Duodenal mucosa (tissue), 2 donors: ENCODE results near the gene DNAJB6.

Source experiments
- H3K27ac ChIP-seq: one replicate; pipeline ENCODE4 v1.7.0; 2013; ENCODE audit warnings: low read depth, low read length
- H3K27me3 ChIP-seq, 2 donors: one replicate each; pipeline ENCODE4 v1.7.0; 2013; ENCODE audit warnings: low read length in 2 of 2, control low read depth in 1 of 2; ENCODE audit not compliant: insufficient read depth in 2 of 2, control insufficient read depth in 1 of 2
- H3K36me3 ChIP-seq, 2 donors: one replicate each; pipeline ENCODE4 v1.7.0; 2013; ENCODE audit warnings: low read length in 2 of 2, control low read depth in 1 of 2; ENCODE audit not compliant: insufficient read depth in 2 of 2, control insufficient read depth in 1 of 2
- H3K4me1 ChIP-seq, 2 donors: one replicate each; pipeline ENCODE4 v1.7.0; 2013; ENCODE audit warnings: low read length in 2 of 2, control low read depth in 1 of 2; ENCODE audit not compliant: insufficient read depth in 2 of 2, control insufficient read depth in 1 of 2
- H3K4me3 ChIP-seq, 2 donors: one replicate each; pipeline ENCODE4 v1.7.0; 2013; ENCODE audit warnings: low read length in 2 of 2, low read depth in 1 of 2
- H3K9ac ChIP-seq, 2 donors: one replicate each; pipeline ENCODE4 v1.7.0; 2013; ENCODE audit warnings: low read length in 2 of 2, low read depth in 1 of 2
- H3K9me3 ChIP-seq, 2 donors: one replicate each; pipeline ENCODE4 v1.7.0; 2013; ENCODE audit warnings: low read length in 2 of 2, control low read depth in 1 of 2; ENCODE audit not compliant: control insufficient read depth in 1 of 2

The DNAJB6 gene

DNA sequence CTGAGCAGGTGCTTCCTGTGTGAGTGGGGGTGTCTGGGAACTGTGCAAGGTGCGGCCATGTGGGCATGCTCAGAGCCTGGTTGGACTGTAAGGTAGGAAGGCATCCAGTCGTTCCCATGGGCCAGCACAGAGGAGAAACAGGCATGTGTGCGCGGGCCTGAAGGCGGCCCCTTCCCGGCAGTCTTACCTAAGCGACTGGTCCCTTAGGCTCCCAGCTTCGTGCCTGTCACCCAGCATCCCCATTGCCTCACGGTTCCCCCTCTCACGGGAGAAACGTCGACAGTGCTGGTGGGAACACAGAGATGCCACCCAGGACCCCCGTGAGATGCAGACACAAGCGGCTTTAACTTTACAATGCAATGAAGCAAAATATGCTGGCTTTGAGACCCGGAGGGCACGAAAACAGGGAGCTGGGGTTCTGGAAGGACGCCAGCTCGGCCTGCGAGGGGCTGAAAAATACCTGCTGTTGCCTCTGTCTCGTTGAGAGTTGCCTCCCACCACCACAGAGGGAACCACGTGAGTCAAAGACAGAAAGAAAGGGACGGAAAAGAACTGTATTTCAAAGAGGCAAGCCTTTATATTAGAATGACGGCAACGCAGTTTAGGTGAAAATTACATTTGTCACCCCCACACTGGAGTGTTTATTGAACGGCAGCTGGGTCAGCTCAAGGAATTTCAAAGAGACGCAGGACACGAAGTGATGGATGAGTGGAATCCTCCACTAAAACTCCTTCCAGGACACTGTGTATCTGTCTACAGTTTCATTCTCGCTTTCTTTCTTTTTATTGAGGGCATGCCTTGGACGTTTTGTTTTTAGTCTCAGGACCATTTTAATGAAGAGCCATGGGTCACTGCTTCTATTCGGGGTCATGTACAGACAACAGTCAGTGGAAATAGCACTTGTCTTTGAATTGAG, 128.4 kb downstream of the DNAJB6 start:
- no peak overlapping the region for H3K27ac ChIP-seq
- no peak overlapping the region for H3K9ac ChIP-seq
- no peak overlapping the region for H3K4me3 ChIP-seq
- no peaks in the 10 kb centered on the region for H3K9me3 ChIP-seq
- H3K36me3 ChIP-seq = no peaks in the 10 kb centered on the region
- no peaks in the 10 kb centered on the region for H3K4me1 ChIP-seq
- peaks cover 12 to 31% of the 10 kb centered on the region in 2 donors for H3K27me3 ChIP-seq

DNA sequence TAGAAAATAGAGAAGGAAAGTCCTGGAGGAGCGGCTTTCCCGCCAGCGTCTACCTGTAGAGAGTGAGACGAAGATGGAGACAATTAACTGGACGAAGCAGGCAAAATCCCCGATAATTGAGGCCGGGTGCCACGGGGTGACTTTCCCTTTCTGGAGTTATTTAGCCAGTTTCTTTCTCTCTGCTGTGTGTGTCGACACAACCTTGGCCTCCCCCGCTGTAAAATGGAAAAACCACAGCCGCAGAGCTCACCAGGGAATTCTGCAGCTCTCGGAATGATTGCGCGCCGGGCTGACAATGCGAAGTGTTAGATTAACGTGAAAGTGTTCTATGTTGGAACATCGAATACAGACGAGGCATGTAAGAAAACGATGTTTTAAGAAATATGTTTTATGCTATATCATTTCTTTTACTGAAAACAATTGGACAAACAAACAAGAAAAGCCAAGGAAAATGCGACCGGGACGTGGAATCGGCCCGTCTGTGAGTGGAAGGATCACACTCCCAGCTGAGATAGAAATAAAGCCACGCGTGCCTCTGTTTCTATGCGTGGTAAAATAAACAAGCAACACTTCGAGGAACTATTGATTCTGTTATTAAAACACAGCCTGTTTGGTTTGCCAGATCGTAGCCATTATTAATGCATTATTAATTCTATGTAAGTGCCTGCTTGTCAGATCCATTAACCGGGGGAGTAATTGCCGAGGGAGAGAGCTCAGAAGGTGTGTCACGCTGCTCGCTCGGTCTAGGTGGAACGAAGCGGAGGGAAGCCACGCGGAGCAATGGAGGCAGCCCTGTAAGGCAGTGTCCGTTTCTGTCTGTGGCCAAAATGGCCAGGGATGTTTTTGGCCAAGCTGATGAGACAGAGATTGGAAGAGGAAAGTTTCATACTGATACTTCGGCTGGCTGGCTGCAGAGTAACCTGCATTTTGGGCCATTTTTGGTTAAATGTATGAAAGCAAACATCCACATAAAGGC, 129.4 kb downstream of the DNAJB6 start:
- Histone ChIP-seq H3K9me3 (no peaks in the 10 kb centered on the region), H3K4me3 (no peak overlapping the region), H3K4me1 (no peaks in the 10 kb centered on the region), H3K36me3 (no peaks in the 10 kb centered on the region), H3K27me3 (peaks cover 12 to 31% of the 10 kb centered on the region in 2 donors), H3K9ac (no peak overlapping the region), H3K27ac (no peak overlapping the region)

DNA sequence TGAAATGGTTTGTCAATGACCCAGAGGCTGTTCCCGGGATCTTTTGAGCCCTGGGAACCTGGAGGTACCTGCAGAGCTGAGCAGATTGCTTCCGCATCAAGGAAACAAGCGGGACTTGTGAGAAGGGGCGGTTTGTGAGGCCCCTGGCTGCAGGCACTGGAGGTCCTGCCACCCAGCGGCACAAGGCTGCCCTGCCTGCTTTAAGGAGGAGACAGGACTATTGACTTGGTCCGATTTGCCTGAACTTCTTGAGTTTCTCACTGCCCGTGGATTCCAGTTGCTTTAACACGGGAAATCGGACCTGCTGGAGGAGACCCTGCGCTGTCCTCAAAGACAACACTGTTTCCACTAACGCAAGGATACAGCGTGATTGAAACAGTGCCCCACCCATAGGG, 130.1 kb downstream of the DNAJB6 start:
- H3K36me3 ChIP-seq = no peaks in the 10 kb centered on the region
- no peak overlapping the region for H3K9ac ChIP-seq
- peaks cover 12 to 31% of the 10 kb centered on the region in 2 donors for H3K27me3 ChIP-seq
- no peaks in the 10 kb centered on the region for H3K4me1 ChIP-seq
- no peak overlapping the region for H3K4me3 ChIP-seq
- no peak overlapping the region for H3K27ac ChIP-seq
- H3K9me3 ChIP-seq = no peaks in the 10 kb centered on the region
